BJ (cell line): ENCODE results near the gene USH1G. TPM values are rescaled to one million over a fixed set of nuclear protein-coding genes. Genes with fewer than 3 reads are reported as not detected.

Source experiments
- CTCF ChIA-PET: fragments of 350-600 bp; formaldehyde crosslinking; extraction: SDS; loops from one replicate; lab custom pipeline; 2021; ENCODE audit warnings: antibody characterized with exemption, inconsistent platforms; lab: Yijun Ruan, JAX
- POLR2A ChIA-PET: fragments of 300-600 bp; sonication (Branson Sonifier 250); formaldehyde crosslinking; extraction: SDS; loops from one replicate; lab custom pipeline; 2021; ENCODE audit warnings: antibody characterized with exemption; lab: Charles Lee
- DNase-seq: peaks from one replicate; pipeline ENCODE4 v3.0.0-alpha.2; 2011; ENCODE audit warnings: low read depth
- H3K27me3 ChIP-seq: 2 replicates; pipeline ENCODE4 v1.6.0; 2011; ENCODE audit warnings: low read length; ENCODE audit not compliant: control insufficient read depth, insufficient read depth
- H3K36me3 ChIP-seq: 2 replicates; pipeline ENCODE4 v1.5.1; 2011; ENCODE audit warnings: low read length; ENCODE audit not compliant: control insufficient read depth, insufficient read depth
- H3K4me3 ChIP-seq: 2 replicates; pipeline ENCODE4 v1.5.1; 2011; ENCODE audit warnings: low read depth, mild to moderate bottlenecking, control low read depth, low read length
- polyA plus RNA-seq: library from polyadenylated mRNA; depleted of rRNA; stranded (reverse); fragments of >200 nt; gene quantifications from 2 replicates; pipeline ENCODE4 v1.2.3, GENCODE V29; 2011
- TF ChIP-seq, protein P1 (sequence below): IDR thresholded peaks from 2 replicates; pipeline ENCODE4 v1.5.1; 2011; ENCODE audit warnings: low read depth, mild to moderate bottlenecking, control low read depth, inconsistent platforms, low read length, moderate library complexity; ENCODE audit not compliant: insufficient read depth

USH1G gene
- polyA plus RNA-seq, 1 experiment = not detected

GRCh38 chr17:74921769-74922168 is 1.3 kb downstream of the USH1G start:
- Histone ChIP-seq H3K36me3 (no peaks in the 10 kb centered on the region), H3K27me3 (peaks cover 37% of the 10 kb centered on the region), H3K4me3 (no peak overlapping the region)
- POLR2A ChIA-PET = no interaction called here
- TF ChIP-seq, protein P1, sequence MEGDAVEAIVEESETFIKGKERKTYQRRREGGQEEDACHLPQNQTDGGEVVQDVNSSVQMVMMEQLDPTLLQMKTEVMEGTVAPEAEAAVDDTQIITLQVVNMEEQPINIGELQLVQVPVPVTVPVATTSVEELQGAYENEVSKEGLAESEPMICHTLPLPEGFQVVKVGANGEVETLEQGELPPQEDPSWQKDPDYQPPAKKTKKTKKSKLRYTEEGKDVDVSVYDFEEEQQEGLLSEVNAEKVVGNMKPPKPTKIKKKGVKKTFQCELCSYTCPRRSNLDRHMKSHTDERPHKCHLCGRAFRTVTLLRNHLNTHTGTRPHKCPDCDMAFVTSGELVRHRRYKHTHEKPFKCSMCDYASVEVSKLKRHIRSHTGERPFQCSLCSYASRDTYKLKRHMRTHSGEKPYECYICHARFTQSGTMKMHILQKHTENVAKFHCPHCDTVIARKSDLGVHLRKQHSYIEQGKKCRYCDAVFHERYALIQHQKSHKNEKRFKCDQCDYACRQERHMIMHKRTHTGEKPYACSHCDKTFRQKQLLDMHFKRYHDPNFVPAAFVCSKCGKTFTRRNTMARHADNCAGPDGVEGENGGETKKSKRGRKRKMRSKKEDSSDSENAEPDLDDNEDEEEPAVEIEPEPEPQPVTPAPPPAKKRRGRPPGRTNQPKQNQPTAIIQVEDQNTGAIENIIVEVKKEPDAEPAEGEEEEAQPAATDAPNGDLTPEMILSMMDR = no peak
- no peak for DNase-seq
- CTCF ChIA-PET = interaction anchor here (7.5 kb wide), 1 partner anchor 35 kb away, joined by 48 read pairs; no protein-coding TSS in a partner anchor

DNA sequence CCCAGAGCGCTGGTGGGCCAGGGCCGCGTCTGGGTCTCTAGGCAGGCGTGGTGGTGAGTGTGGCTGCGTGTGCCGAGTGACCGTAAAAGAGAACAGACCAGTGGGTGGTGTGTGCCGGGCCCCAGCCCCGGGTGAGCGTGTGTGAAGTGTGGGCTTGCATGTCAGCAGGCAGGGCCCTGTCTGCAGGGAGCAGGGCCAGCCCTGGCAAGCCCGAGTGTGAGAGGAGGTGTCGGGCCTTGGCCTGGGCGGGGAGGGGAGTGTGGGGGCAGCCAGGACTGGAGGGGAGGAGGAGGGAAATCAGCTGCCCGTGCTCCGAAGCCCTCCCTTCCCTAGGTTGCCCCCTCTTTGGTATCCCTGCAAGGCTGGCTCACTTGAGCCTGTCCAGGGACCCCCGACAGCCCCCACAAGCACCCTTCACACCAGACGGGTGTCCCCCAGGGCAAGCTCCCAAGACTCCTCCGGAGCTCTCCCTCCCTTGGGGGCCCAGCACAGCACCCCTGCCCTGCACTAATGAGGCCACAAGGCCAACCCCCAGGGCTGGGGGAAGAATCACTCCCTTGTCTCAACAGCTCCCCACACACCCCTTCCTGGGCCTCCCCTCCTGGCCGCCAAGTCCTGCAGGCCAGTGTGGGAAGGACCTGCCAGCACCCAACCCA is 1.9 kb downstream of the USH1G start:
- no peak overlapping the region for H3K4me3 ChIP-seq
- no peak for DNase-seq
- POLR2A ChIA-PET = no interaction called here
- TF ChIP-seq, protein P1 = no peak
- no peaks in the 10 kb centered on the region for H3K36me3 ChIP-seq
- H3K27me3 ChIP-seq = peaks cover 37% of the 10 kb centered on the region
- CTCF ChIA-PET = interaction anchor here (7.5 kb wide), 1 partner anchor 36 kb away, joined by 48 read pairs; no protein-coding TSS in a partner anchor

- no peak for DNase-seq
- H3K36me3 ChIP-seq = no peaks in the 10 kb centered on the region
- ChIA-PET CTCF (interaction anchor here (1.4 to 7.5 kb wide), 3 partner anchors 13 to 41 kb away, joined by 4 to 48 read pairs (median 11); no protein-coding TSS in a partner anchor), POLR2A (no interaction called here)
- no peak overlapping the region for H3K4me3 ChIP-seq
- peaks cover 33% of the 10 kb centered on the region for H3K27me3 ChIP-seq
- TF ChIP-seq, protein P1 = no peak
Observed at GRCh38 chr17:74920642-74921025, 2.4 kb downstream of the USH1G start.

DNA sequence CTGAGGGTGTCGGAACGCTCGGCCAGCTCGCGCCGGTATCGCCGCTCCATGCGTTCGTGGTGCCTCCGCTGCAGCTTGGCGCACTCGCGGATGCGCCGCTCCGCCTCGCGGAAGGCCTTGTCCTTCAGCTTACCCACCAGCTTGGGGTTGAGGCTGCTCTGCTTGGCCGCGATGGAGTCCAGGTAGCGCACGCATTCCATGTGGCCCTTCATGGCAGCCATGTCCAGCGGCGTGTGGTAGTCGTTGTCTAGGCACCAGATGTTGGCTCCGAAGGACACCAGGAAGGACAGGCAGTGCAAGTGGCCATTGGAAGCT is 2.8 kb downstream of the USH1G start:
- Histone ChIP-seq H3K4me3 (no peak overlapping the region), H3K27me3 (peaks cover 31% of the 10 kb centered on the region), H3K36me3 (no peaks in the 10 kb centered on the region)
- TF ChIP-seq, protein P1 = no peak
- CTCF ChIA-PET = interaction anchor here (1.4 to 7.5 kb wide), 3 partner anchors 13 to 41 kb away, joined by 4 to 48 read pairs (median 11); no protein-coding TSS in a partner anchor
- no peak for DNase-seq
- POLR2A ChIA-PET = no interaction called here

DNA sequence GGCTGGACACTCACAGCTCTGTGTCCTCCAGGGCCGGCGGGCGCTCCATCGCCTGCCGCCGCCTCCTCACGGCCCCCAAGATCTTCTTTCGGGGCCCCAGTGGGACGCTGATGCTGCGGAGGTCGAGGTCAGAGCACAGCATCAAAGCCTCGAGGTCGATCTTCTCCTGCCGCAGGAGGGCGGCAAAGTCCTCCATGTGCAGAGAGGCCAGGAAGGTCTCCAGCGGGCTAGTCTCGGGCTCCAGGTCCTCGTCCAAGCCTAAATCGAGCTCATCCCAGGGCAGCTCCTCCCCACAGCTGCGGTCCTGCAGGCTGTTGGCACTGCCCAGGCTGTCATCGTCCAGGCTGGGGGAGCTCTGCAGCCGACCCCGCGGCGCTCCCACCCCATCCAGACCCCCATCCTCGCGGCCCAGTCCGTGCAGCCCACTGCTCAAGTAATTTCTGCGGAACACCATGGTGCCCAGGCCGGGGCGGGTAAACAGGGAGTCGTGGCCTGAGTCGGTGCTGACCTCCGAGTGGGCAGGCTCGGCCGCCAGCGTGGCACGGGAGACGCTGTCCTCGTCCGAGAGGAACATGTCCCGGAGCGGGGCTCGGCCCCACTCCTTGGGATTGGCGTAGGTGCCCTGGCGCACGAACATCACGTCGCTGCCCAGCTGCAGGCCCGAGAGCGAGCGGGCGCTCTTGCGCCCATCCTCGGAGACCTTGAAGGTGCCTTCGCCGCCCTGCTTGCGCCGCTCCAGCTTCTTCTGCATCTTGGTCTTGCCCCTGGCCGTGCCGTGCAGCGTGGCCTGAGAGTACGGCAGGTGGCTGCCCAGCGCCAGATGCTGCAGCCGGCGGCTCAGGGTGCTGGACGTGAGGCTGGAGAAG is 3.4 kb downstream of the USH1G start:
- no peak overlapping the region for H3K4me3 ChIP-seq
- POLR2A ChIA-PET = no interaction called here
- peaks cover 25% of the 10 kb centered on the region for H3K27me3 ChIP-seq
- no peak for DNase-seq
- TF ChIP-seq, protein P1 = peak; percentile 33; the same call in 1 of the 2 replicates
- CTCF ChIA-PET = interaction anchor here (0.8 to 7.5 kb wide), 5 partner anchors 14 to 42 kb away, joined by 3 to 48 read pairs (median 4); no protein-coding TSS in a partner anchor
- no peaks in the 10 kb centered on the region for H3K36me3 ChIP-seq
